Measurements from ENCODE around the gene HGFAC.

DNA sequence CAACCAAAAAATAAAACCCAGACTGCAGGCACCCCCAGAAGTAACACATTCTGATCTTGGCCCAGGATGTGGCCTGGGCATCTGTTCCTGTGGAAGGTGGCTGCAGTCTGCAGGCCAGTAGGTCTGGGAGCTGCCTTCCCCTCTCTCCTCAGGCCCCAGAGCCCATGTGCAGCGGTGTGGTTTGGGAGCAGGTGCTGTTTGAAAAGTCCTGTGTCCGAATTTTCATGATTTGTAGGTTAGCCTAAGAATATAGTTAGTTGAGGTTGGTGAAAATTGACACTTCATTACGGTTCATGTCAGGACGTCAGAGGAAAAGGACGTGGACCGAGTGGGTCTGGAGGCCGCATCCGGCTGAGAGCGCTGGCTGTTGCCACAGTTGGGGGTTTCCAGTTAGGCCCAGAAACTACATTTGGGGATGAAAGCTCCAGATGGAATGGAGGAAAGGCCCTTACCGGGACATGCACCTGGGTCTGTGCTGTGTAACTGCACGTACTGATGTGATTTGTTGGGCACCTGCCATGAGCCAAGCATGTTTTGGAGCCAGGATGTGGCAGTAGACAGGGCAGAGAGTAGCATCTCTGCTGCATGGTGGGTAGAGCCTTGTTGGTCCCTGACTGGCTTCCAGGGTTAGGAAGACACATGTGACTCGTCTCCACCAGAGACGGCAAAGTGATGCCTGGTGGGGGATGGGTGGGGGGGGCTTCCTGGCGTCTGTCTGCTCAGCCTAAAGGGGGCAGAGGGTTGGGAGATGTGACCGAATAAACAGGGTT lies 21.7 kb upstream of the HGFAC start:
- TF ChIP-seq, protein P1, sequence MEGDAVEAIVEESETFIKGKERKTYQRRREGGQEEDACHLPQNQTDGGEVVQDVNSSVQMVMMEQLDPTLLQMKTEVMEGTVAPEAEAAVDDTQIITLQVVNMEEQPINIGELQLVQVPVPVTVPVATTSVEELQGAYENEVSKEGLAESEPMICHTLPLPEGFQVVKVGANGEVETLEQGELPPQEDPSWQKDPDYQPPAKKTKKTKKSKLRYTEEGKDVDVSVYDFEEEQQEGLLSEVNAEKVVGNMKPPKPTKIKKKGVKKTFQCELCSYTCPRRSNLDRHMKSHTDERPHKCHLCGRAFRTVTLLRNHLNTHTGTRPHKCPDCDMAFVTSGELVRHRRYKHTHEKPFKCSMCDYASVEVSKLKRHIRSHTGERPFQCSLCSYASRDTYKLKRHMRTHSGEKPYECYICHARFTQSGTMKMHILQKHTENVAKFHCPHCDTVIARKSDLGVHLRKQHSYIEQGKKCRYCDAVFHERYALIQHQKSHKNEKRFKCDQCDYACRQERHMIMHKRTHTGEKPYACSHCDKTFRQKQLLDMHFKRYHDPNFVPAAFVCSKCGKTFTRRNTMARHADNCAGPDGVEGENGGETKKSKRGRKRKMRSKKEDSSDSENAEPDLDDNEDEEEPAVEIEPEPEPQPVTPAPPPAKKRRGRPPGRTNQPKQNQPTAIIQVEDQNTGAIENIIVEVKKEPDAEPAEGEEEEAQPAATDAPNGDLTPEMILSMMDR (IDR thresholded peaks at IDR 0.05), result no peak
- TF ChIP-seq, protein P2, sequence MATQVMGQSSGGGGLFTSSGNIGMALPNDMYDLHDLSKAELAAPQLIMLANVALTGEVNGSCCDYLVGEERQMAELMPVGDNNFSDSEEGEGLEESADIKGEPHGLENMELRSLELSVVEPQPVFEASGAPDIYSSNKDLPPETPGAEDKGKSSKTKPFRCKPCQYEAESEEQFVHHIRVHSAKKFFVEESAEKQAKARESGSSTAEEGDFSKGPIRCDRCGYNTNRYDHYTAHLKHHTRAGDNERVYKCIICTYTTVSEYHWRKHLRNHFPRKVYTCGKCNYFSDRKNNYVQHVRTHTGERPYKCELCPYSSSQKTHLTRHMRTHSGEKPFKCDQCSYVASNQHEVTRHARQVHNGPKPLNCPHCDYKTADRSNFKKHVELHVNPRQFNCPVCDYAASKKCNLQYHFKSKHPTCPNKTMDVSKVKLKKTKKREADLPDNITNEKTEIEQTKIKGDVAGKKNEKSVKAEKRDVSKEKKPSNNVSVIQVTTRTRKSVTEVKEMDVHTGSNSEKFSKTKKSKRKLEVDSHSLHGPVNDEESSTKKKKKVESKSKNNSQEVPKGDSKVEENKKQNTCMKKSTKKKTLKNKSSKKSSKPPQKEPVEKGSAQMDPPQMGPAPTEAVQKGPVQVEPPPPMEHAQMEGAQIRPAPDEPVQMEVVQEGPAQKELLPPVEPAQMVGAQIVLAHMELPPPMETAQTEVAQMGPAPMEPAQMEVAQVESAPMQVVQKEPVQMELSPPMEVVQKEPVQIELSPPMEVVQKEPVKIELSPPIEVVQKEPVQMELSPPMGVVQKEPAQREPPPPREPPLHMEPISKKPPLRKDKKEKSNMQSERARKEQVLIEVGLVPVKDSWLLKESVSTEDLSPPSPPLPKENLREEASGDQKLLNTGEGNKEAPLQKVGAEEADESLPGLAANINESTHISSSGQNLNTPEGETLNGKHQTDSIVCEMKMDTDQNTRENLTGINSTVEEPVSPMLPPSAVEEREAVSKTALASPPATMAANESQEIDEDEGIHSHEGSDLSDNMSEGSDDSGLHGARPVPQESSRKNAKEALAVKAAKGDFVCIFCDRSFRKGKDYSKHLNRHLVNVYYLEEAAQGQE (IDR thresholded peaks at IDR 0.05; ENCODE audit: low read depth, low read length), result no peak
- no peak for TF ChIP-seq YY1 (IDR thresholded peaks at IDR 0.05; ENCODE audit: low read depth)
- TF ChIP-seq MXI1 (IDR thresholded peaks at IDR 0.05; ENCODE audit: low read depth, low read length), result no peak
- TF ChIP-seq, protein P3, sequence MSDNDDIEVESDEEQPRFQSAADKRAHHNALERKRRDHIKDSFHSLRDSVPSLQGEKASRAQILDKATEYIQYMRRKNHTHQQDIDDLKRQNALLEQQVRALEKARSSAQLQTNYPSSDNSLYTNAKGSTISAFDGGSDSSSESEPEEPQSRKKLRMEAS (IDR thresholded peaks at IDR 0.05; ENCODE audit: low read depth), result no peak
- TF ChIP-seq TEAD4 (IDR thresholded peaks at IDR 0.05; ENCODE audit: borderline replicate concordance, insufficient read depth), result no peak
- no peak for TF ChIP-seq FOXJ3 (CRISPR knock-in tag; IDR thresholded peaks at IDR 0.05)
- TF ChIP-seq RFX5 (IDR thresholded peaks at IDR 0.05; ENCODE audit: low read length), result no peak
